GM12864 (cell line): ENCODE measurements around the gene IP6K3.
A peak's percentile ranks its signal among the peaks of the same experiment; 100 is the strongest.

Experiments used
- DNase-seq: peaks from one replicate; pipeline ENCODE4 v3.0.0-alpha.2; 2011; ENCODE audit warnings: low read depth
- H3K4me3 ChIP-seq: 2 replicates; pipeline ENCODE4 v1.5.1; 2011; ENCODE audit warnings: mild to moderate bottlenecking, low read depth, low read length, control low read depth
- TF ChIP-seq, protein P1 (sequence below): IDR thresholded peaks from 2 replicates; pipeline ENCODE4 v1.5.1; 2011; ENCODE audit warnings: low read depth, mild to moderate bottlenecking, moderate library complexity, low read length, control low read depth, inconsistent platforms; ENCODE audit errors: missing control alignments

The IP6K3 gene

DNA sequence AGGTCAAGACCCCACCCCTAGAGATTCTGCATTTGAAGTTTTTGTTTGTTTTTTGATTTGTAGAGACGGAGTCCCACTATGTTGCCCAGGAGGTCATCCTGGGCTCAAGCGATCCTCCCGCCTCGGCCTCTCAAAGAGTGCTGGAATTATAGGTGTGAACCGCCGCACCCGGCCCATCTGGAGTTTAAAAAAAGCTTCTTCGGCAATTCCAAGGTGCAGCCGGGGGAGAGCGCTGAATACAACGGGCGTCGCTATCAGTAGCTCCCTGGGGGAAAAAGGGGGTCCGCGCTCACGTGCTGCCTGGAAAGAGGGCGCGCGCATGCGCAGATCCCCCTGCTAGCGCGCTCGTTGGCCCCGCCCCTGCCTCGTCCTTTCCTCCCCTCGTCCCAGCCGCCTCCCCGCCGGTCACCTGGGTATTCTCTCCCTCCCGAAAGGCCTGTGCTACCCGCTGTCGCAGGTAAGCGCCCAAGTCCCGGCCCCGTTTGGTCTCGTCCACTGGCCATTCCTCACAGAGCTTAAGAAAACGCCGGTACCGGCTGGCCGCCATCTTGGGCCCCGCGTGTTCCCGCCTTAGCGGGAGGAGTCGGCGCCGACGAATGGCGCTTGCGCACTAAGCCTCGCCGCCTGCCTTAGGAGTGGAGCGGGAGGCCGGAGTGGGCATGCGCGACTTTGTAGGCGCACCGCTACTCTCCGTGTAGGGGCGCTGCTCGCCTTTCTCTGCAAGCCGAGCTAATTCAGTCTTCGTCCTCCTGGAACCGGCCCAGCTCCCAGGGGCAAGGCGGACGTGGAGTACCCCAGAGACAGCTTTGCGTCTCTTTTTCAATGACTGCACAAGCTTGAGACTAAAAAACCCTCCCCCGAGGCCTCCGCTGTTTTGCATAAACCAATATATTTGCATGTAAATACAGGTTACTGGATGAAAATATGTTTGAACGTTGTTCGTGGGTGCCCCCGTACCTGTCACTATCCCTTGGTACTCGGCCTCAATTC, 35.3 kb downstream of the IP6K3 start, which contains the start of gene UQCC2:
TSS of gene UQCC2 (minus strand) at position 561 of the 990 bp plus-strand sequence. CDS start at position 547, 14 bp downstream.
- H3K4me3 ChIP-seq: peak within 1 kb of the TSS; percentile 81
- TF ChIP-seq, protein P1, sequence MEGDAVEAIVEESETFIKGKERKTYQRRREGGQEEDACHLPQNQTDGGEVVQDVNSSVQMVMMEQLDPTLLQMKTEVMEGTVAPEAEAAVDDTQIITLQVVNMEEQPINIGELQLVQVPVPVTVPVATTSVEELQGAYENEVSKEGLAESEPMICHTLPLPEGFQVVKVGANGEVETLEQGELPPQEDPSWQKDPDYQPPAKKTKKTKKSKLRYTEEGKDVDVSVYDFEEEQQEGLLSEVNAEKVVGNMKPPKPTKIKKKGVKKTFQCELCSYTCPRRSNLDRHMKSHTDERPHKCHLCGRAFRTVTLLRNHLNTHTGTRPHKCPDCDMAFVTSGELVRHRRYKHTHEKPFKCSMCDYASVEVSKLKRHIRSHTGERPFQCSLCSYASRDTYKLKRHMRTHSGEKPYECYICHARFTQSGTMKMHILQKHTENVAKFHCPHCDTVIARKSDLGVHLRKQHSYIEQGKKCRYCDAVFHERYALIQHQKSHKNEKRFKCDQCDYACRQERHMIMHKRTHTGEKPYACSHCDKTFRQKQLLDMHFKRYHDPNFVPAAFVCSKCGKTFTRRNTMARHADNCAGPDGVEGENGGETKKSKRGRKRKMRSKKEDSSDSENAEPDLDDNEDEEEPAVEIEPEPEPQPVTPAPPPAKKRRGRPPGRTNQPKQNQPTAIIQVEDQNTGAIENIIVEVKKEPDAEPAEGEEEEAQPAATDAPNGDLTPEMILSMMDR: peak; percentile 60
- peak; percentile 82 for DNase-seq

DNA sequence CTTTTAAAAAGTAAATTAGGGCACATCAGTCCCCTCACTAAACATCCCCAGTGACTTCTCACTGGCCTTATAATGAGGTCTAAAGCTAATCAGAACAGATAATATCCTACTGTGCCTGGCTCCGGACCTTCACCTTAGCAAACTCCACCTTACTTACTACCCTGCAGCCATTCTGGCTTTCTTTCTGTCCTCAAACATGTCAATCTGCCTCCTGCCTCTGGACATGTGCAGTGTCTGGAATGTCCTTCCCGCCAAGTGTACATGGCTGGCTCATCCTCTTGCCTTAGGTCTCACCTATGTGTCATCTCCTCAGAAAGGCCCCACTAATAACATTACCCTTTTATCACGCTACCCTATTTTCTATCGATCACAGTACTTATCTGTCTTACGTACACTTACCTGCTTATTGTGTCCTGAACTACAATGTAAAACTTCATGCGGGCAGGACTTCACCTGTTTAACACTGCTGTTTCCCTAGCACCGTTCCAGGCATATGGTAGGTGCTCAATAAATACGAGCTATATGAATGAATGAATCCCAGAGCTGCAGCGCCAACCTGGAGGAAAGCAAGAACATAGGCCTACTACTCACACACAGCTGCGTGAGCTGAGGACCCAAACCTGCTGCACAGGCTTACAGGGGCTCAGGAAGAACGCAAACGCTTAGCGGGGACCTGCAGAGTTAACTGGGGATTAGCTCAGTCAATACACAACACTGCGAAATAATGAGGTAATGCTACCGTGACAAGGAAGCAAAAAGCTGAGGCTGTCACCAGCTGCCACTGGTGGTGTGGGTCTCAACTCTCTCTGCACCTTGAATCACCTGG, 36.2 kb downstream of the IP6K3 start:
- H3K4me3 ChIP-seq: peak overlapping the region; percentile 81
- TF ChIP-seq, protein P1: no peak
- DNase-seq: no peak

DNA sequence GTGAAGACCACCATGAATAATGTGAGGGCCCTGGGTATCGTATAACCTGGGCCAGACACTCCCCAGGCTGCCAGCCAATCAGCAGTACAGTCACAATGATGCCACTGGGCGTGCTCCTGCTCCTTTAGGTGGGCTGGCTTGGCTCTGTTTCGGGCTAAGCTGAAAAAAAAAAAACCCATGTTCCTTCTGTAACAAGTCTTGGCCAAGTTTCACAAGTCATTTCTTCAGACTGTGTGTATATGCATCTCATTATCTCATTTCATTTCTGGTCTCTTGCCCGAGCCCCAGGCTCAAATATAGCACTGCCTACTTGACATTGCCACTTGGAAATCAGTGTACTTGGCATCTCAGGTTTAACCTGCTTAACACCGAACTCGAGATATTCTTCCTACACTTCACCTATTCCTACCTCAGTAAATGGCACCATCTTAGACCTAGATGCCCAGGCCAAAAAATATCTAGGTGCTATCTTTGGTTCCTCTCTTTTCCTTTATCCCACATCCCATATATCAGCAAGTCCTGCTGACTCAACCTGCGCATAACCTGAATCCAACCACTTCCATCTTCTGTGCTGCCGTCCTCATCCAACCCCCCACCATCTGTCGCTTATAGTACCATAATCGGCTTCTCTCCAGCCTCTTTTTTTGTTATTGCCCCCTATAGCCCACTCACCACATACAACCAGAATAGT, 37.0 kb downstream of the IP6K3 start:
- TF ChIP-seq, protein P1: no peak
- H3K4me3 ChIP-seq: no peak overlapping the region
- DNase-seq: no peak

DNA sequence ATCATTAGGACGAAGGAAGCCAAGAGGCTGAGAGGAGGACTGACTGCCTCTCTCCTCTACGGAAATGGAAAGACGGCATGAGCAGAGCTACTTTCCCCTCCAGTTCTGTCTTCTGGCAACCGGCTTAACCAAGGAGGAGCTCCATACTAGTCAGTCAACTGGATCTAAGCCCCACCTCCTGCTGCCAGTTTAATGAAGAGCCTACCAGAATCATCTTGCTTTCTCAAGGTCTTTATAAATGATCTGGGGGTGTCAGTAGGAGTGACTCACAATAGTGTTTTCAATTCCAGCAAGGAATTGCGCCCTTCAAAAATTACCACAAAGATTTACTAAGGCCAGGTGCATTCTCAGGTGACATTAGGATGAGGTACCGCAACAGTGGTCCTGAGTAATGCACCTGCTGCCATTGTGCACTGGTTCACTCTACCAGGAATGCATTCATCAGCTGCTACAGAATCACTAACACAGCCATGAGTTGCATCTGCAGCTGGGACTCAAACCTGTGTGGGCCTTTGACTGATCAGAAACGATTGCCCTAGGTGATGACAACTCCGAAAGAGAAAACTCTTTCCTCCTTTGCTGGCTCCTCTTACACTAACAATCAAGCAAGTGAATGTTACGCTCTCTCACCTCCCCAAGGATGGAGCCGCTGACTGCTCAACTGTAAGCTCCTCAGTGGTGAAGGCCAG, 38.0 kb downstream of the IP6K3 start:
- DNase-seq: no peak
- TF ChIP-seq, protein P1: no peak
- H3K4me3 ChIP-seq: no peak overlapping the region

DNA sequence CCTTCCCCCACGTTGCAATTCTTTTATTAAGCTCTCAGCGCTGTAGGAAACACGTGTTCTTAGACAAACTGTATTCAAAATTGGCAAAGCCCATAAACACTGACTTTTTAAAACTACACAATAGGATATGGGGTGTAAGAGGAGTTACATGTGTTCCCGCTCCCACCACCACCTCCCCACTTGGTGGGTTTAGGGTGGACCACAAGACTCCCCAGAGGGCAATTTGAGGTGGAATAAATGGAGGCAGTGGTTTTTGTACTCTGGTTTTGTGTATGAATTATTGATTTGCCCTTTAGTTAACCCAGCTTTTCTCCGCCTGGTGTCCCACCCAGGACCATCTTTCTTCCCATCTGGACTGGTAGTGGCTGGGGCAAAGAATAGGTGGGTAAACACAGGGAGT, 38.9 kb downstream of the IP6K3 start:
- no peak overlapping the region for H3K4me3 ChIP-seq
- TF ChIP-seq, protein P1: no peak
- DNase-seq: no peak
